PFSK-1 (cell line): ENCODE data around the gene FH.

Experiments
- FOXP2 ChIP-seq: optimal IDR thresholded peaks from 2 replicates; pipeline ENCODE3; 2011; ENCODE audit warnings: borderline replicate concordance, control low read depth, inconsistent platforms; ENCODE audit not compliant: insufficient read depth; ENCODE audit errors: extremely low read length, extremely low read depth
- POLR2AphosphoS5 ChIP-seq: IDR thresholded peaks from 2 replicates; pipeline ENCODE4 v1.6.1; 2012; ENCODE audit warnings: low read depth, mild to moderate bottlenecking, control low read depth, low read length, moderate library complexity
- REST ChIP-seq, 2 experiments: IDR thresholded peaks; 2 replicates each; pipeline versions ENCODE4 v1.6.1 to v1.8.0; 2011 to 2012; ENCODE audit warnings: low read depth in 2 of 2, low read length in 2 of 2, control low read depth in 1 of 2, inconsistent platforms in 1 of 2, mild to moderate bottlenecking in 1 of 2, moderate library complexity in 1 of 2; ENCODE audit not compliant: insufficient read depth in 1 of 2
- SIN3A ChIP-seq: IDR thresholded peaks from 2 replicates; pipeline ENCODE4 v1.6.1; 2012; ENCODE audit warnings: mild to moderate bottlenecking, low read length, moderate library complexity, borderline replicate concordance; ENCODE audit not compliant: insufficient read depth
- TAF1 ChIP-seq: IDR thresholded peaks from 2 replicates; pipeline ENCODE4 v1.6.1; 2012; ENCODE audit warnings: low read length, control low read depth, borderline replicate concordance; ENCODE audit not compliant: insufficient read depth

FH gene

GRCh38 chr1:241453732-241454131 lies 65.8 kb downstream of the FH start:
- TF ChIP-seq POLR2AphosphoS5, result no peak
- no peak for TF ChIP-seq FOXP2
- TF ChIP-seq TAF1, result no peak
- no peak for TF ChIP-seq REST (IDR thresholded peaks at IDR 0.05; ENCODE audit: insufficient read depth in 1 of 2, low read depth in 2 of 2, low read length in 2 of 2)
- no peak for TF ChIP-seq SIN3A

DNA sequence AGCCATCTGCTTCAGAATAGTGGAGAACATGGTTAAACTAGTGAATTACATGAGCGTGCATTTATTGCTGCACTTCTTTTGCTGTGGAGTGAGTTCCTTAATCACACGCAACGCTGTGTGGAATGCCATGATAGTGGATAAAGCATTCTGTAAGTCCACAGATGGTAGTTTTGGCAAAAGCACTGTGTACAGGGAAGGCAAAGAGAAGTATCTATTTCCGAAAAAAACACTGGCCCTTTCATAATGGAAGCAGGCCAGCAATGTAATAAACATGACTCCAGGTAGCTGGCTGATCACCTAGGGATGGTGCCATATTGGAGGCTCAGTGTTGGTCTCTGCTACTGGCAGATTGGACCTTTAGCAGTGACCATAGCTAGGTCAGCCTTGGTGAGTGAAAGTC lies 67.6 kb downstream of the FH start:
- TF ChIP-seq FOXP2, result no peak
- TF ChIP-seq REST (IDR thresholded peaks at IDR 0.05; ENCODE audit: insufficient read depth in 1 of 2, low read depth in 2 of 2, low read length in 2 of 2), result no peak
- TF ChIP-seq TAF1, result no peak
- no peak for TF ChIP-seq SIN3A
- TF ChIP-seq POLR2AphosphoS5, result no peak
